Measurements from ENCODE around the gene HRAS.
"Not testable (repeated sequence)": the region's sequence is repeated elsewhere in the genome, so short reads cannot be mapped to it uniquely, and the experiment has no call there.

The HRAS gene

DNA sequence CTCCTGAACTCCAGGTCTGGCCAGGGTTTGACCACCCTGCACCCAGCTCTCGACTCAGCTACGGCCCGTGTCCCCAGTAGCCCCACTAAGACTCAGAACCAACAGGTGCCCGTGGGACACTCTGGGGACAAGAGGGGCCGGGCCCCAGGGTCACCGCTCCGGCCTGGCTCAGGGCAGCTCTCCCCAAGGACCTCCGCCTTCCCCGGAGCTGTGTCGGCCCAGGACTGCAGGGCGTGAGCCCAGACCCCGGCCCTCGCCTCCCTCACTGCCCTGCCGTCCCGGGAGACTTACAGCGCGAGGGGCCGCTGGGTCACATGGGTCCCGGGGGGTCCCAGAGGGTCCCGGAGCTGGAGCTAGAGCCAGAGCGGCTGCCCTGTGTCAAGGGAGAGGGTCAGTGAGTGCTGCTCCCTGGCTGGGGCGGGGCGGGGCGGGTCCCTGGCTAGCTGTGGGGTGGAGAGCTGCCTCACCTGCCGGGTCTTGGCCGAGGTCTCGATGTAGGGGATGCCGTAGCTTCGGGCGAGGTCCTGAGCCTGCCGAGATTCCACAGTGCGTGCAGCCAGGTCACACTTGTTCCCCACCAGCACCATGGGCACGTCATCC is 2.3 kb downstream of the HRAS start:
- no peak for DNase-seq (ENCODE audit: low spot score)

DNA sequence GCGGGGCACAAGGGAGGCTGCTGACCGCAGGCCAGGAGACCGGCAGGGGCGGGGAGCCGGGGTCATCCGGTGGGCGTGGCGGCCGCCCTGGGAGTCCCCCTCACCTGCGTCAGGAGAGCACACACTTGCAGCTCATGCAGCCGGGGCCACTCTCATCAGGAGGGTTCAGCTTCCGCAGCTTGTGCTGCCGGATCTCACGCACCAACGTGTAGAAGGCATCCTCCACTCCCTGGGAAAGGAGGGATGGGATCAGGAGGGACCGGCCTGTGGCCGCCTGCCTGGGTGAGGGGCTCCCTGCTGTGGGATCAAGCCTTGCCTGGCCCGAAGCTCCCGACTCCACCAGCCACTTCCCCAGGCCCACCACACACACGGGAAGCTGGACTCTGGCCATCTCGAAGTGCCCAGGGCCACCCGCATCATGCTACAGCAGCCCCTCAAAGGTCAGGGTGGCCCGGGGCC is 2.8 kb downstream of the HRAS start:
- DNase-seq (ENCODE audit: low spot score), result no peak

DNA sequence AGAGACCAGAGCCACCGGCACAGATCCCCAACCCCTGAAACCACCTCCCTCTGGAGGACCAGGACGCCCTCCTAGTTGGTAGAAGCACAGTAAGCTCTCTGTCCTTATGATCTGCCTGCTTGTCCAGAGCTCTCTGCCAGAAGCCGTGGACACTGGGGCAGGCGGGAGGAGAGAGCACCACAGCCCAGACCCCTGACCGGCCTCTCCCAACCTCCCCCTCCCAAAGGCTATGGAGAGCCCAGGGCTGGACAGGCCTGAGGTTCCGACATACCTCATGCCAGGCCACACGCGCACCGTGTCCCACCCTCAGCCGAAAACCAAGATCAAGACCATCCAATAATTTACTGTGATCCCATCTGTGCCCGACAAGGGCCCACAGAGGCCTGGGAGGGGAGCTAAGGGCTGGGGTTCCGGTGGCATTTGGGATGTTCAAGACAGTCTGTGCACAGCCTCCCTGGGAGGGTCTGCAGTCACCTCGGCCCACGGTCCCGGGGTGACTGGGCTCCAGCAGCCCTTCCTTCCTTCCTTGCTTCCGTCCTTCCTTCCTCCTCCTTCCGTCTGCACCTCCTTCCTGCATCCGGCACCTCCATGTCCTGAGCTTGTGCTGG is 3.4 kb downstream of the HRAS start:
- no peak for DNase-seq (ENCODE audit: low spot score)

DNA sequence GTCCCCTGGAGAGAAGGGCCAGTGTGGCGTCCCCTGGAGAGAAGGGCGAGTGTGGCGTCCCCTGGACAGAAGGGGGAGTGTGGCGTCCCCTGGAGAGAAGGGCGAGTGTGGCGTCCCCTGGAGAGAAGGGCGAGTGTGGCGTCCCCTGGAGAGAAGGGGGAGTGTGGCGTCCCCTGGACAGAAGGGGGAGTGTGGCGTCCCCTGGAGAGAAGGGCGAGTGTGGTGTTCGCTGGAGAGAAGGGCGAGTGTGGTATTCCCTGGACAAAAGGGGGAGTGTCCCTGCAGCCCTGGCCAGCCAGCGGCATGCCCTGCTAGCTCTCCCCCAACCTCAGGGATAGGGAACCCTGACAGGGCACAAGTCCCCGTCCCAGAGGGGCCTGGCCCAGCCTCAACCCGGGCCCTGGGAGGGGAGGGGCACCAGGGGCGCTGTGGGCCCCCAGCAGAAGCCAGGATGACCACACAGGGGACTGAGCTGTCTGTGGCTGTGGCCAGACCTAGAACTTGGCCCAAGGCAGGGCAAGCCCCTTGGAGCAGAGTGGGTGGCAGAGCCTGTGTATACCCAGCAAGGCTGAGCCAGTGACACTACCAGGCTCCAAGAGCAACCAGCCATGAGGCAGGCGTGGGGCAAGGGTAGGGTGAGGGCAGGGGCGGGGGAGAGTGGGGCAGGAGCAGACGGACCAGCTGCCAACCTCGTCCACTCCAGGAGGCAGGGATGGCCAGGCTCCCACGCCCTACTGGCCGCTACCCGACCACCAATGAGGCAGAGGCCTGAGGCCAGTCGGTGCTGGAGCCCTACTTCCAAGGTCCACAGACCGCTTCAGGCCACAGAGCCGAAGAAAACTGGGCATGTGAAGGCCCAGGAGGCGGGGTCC is 4.2 kb downstream of the HRAS start:
- no peak for DNase-seq (ENCODE audit: low spot score)

DNA sequence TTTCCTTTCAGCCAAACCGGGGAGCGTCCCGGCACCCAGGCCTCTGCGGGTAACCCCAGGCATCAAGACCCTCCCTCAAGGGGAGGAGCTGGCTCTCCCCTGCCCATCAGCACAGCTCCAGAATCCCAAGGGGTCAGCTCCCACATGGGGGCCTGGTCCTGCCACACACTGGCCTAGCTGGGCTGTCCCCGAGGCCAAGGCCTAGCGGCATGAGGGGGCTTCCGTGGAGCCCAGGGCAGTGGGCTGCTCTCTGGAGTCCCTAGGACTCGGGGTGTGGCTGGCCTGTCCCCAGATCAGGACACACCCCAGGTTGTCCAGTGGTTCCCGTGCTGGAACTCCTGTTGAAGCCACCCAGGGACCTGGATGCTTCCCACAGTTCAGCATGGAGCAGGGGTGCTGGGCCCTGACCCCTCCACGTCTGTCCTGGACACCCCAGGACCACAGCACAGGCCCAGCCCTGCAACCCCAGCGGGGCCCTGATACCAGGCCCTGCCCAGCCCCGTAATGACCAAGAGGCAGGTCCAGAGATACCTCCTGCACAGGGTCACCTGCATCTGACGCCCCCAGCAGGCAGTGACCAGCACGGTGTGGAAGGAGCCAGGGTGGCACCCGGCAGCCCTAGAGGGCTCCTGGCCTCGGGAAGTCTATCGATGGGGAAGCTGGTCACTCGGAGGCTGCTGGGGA is 5.5 kb downstream of the HRAS start:
- no peak for DNase-seq (ENCODE audit: low spot score)

DNA sequence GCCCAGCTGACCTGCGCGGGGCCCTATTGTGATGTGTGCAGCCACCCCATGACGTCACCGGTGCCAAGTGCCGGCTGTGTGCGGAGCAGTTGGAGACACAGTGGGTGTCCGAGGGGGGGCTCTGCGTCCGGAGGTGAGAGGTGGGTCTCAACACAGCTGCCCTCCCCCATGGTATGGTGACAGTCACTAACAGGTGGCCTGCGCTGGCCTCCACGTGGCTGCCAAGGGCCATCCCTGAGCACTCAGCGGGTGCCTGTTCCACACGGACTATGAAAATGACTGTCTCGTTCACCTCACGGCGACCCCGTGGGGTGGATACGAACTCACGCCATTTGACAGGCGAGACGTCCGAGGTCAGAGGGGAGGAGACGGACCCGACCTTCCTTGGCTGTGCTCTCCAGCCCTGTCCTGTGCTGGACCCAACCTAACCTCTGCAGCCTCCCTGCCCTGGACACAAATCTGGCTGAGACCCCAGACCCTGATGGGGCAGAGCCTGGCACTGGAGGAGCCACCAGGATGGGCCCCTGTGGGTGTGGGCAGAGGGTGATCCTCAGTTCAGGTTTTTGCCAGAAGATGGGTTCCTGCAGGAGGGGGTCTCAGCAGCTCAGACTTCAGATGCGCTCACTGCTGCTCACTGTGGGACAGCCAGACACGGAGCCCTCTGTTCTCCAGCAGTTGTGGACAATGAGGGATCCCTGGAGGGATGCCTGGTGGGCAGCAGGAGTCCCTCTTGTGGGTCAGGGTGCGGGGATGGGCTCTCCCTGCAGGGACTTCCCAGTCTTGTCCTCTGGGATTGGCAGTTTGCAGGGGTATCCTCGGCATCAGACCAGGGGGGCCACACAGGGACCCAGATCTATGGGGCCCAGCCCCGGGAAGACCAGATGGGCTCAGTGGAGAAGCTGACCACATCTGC is 6.3 kb downstream of the HRAS start:
- no peak for DNase-seq (ENCODE audit: low spot score)

DNA sequence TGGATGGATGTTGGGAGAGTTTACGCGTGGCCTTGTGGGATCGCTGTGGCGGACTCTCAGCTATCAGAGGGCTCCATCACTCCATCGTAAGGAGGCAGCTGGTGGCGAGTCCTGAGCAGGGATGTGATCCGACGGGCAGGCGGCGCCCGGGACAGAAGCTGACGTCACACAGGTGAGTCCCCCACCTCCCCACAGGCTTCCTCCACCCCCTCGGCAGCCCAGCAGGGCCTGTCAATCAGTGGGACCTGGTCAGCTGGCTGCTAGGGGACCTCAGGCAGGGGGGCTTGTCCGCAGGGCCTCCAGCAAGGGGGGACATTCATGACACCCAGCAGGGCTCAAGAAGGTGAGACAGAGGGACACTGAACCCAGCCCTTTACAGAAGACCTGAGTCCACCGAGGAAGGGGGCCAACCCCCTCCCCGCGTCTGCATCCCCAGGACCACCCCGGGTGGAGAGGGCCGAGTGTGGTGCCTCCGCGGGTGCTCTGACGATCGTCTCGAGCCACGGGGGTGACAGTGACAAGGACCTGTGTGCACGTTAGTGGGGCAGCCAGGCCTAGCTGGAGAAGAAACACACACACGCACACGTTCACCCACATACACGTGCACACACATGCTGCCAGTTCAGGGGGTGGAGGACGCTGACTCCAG is 7.1 kb downstream of the HRAS start:
- DNase-seq (ENCODE audit: low spot score), result no peak

DNA sequence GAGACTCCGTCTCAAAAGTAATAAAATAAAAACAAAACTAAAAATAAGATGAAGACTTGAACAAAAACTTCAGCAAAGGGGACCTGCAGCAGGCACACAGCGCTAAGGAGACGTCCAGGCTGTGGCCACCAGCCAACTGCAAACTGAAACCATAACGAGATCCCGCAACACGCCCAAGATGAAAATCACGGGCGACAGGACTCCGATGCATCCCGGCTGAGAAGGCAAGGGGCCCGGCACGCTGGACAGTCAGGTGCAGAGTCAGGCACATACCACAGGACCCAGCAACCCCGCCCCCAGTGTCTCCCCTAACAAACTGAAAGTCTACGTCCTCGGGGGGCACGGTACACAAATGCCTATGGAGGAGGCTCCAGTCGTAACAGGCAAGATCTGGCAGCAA is 9.2 kb downstream of the HRAS start:
- DNase-seq (ENCODE audit: low spot score), result no peak

DNA sequence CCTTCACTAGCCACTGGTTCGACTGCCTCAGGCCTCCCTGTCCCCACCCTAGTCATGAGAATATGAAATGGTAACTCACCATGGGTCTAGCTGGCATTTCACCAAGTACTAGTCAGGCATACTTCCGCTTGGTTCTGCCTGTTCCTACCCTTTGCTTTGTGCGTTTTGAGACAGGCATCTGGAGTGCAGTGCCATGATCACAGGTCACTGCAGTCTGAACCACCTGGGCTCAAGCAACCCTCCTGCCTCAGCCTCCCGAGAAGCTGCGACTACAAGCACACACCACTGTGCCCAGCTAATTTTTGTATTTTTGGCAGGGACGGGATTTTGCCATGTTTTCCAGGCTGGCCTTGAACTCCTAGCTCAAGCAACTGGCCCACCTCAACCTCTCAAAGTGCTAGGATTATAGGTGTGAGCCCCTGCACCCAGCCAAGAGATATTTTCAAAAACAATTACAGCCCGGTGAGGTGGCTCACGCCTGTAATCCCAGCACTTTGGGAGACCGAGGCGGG is 14.1 kb downstream of the HRAS start:
- DNase-seq (ENCODE audit: low spot score), result no peak

DNA sequence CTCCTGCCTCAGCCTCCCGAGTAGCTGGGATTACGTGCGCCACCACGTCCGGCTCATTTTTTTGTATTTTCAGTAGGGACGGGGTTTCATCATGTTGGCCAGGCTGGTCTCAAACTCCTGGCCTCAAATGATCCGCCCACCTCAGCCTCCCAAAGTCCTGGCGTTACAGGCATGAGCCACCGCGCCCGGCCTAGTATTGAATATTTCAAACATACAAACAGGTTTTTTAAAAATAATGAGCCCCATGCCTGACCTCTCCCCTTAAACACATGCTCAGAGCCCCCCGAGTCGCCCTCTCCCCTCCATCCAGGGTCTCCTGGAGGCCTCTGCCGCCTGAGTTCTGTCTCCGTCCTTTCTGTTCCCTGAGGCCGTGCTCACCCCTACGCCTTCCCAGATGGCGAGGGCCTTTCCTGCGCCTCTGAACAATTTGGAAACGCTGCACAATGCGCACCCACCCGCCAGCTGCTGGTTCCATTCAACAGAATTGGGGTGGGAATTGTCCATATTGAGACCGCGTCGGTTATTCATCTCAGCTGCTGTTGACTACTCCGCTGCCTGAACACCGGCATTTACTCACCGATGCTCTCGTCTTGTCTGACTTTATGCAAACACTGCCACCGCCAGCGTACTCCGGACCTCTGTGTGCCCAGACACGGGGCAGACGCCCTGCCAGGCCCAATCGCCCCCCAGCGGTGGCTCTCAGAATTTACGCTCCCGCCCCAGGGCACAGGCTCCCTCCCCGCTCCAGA is 14.8 kb downstream of the HRAS start:
- DNase-seq (ENCODE audit: low spot score), result no peak

DNA sequence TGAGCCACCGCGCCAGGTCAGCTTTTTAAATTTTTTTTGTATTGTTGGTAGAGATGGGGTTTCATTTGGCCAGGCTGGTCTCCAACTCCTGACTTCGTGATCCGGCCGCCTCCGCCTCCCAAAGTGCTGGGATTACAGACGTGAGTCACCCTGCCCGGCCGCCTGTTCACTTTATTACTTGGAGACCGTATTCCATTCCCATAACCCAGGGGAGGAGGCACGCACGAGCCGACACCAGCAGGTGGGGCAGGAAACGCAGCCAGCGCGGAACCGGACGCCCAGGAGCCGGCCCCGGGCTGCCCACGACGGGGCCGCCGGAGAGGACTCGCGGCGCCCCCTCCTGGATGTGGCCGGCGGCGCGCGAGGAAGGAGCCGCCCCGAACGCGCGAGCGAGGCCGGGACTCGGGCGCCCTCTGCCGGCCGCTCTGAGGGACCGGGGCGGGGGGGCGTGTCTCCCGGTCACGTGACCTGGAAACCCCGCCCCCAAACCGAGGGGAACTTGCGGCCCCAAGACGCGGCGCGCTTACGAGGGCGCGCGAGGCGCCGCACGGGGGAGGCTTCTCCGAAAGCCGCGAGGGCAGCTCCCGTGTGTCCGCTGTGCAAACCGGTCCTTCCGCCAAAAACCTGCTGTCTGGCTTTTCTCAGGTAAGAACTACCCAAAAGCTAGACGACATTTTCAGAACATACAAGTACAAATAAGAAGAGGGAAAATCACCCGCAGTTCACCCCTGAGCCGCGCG is 16.7 kb downstream of the HRAS start:
- DNase-seq (ENCODE audit: low spot score), result peak; percentile 83

DNA sequence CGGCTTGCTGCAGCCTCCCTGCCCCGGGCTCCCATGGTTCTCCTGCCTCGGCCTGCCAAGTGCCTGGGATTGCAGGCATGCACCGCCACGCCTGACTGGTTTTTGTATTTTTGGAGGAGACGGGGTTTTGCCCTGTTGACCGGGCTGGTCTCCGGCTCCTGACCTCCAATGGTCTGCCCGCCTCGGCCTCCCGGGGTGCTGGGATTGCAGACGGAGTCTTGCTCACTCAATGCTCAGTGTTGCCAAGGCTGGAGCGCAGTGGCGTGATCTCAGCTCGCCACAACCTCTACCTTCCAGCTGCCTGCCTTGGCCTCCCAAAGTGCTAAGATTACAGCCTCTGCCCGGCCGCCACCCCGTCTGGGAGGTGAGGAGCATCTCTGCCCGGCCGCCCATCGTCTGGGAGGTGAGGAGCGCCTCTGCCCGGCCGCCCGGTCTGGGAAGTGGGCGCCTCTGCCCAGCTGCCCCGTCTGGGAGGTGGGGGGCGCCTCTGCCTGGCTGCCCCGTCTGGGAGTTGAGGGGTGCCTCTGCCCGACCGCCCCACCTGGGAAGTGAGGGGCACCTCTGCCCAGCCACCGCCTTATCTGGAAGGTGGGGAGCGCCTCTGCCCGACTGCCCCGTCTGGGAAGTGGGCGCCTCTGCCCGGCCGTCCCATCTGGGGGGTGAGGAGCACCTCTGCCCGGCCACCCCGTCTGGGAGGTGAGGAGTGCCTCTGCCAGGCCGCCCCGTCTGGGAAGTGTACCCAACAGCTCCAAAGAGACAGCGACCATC is 18.3 kb downstream of the HRAS start:
- DNase-seq (ENCODE audit: low spot score), result not testable (repeated sequence)

DNA sequence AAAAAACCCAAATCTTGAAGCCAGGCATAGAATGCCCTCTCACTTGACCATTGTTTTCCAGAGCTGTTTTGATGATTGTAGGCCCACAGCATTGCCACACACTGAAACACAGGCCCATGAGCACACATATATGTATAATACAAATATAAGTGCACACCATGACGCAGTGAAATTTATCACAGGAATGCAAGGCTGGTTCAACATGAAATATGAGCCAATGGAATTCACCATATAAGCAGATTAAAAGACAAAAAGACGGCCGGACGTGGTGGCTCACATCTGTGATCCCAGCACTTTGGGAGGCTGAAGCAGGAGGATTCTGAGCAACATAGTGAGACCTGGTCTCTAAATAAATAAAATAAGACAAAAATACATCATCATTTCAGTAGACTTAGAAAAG is 19.0 kb downstream of the HRAS start:
- DNase-seq (ENCODE audit: low spot score), result no peak

DNA sequence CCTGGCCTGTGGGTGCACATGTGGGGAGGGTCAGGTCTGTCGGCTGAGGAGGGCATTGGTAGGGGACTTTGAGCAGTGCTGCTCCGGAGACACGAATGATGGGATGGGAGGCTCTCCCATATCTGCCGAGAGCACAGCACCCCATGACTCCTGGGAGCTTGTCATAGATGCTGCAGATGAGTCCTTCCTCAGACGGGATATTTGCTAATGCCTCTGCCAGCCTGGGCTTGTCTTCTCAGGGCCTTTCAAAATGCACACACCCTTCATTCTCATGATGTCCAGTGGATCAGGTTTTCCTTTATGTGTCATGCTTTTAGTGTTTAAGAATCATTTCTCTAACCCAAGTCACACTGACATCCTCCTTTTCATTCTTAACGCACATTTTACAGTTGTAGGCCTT is 20.2 kb downstream of the HRAS start:
- no peak for DNase-seq (ENCODE audit: low spot score)

DNA sequence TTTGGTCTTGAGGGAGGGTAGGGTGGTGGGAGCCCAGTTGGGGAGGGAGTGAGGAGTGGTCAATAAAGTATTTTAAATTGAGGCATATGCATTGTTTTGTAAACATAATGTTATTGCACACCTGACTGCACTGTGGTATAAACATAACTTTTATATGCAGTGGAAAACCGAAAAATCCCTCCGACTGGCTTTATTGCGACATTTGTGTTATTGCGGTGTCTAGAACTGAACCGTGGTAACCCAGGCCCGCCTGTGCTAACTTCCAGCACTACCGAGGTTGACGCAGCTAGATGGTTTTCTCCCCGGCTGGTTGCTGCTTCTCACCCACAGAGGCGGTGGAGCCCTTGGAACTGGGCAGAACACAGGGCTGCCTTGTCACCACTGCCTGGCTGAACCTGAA is 20.8 kb downstream of the HRAS start:
- no peak for DNase-seq (ENCODE audit: low spot score)

DNA sequence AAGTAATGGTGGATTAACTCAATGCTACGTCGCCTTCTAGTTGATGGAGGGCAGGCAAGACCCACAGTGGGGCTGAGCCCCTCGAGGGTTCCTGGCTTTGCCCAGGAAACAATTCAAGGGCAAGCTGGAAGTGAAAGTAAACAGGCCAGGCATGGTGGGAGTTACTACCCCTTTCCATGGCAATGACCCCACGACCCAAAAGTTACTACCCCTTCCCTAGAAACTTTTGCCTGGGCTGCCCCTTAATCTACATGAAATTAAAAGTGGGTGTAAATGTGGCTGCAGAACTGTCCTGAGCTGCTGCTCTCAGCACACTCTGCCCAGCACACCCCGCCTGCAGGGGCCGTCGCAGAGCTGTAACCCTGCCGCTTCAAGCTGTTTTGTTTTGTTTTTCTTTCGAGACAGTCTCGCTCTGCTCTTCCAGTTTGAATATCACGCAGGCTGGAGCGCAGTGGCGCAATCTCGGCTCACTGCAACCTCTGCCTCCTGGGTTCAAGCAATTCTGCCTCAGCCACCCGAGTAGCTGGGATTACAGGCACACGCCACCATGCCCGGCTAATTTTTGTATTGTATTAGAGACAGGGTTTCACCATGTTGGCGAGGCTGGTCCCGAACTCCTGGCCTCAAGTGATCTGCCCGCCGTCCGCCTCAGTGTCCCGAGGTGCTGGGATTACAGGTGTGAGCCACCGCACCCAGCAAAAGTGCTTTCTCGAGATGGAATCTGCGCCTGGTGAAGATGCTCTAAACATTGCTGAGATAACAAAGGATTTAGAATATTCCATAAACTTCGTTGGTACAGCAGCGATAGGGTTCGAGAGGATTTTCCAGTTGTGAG is 22.4 kb downstream of the HRAS start:
- no peak for DNase-seq (ENCODE audit: low spot score)

DNA sequence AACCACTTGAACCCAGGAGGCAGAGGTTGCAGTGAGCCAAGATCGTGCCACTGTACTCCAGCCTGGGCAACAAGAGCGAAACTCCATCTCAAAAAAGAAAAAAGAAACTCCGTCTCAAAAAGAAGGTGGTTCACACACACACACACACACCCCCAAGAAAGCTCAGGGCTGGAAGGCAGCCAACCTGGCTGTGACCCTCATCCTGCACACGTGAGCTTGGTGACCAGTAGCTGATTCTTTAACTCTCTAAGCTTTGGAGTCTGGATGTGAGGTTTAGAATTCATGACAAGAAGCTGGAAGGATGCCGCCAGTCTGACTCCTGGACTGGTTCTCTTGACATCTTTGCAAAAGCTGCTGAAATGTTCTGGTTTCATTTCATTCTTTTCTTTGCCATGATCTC is 26.4 kb downstream of the HRAS start:
- DNase-seq (ENCODE audit: low spot score), result no peak

Data from HuH-7.5 (cell line).